Measurements from ENCODE around the gene ATAD3B. TPM values are rescaled to one million over a fixed set of nuclear protein-coding genes. Genes with fewer than 3 reads are reported as not detected.

The ATAD3B gene
- total and polyA plus RNA-seq, 2 of the 13 experiments (the other 11 are each of a cell fraction or from before 2014, with no cell fraction given): 9.6 to 31.1 TPM

DNA sequence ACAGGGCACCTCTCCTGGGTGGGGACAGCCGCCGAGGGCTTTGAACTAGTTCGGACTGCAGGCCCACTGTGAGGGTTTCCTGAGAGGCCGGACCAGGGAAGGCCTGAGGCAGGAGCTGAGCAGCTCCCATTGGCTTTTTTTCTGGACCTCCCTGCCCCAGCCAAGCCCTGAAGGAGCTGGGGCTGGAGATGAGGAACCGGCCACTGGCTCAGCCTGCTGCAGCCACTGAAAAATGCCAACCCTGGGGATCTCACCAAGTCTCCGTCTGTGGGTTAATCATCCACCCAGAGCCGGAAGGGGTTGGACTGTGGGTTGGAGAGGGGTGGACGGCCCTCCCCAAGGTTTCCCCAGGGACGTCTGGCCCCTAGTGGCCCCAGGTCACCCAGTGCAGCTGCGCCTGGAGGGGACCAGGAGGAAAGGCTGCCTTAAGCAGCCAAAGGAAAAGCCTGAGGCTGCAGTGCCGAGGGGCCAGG is 33.6 kb upstream of the ATAD3B start (continued):
- TF ChIP-seq, protein P1, sequence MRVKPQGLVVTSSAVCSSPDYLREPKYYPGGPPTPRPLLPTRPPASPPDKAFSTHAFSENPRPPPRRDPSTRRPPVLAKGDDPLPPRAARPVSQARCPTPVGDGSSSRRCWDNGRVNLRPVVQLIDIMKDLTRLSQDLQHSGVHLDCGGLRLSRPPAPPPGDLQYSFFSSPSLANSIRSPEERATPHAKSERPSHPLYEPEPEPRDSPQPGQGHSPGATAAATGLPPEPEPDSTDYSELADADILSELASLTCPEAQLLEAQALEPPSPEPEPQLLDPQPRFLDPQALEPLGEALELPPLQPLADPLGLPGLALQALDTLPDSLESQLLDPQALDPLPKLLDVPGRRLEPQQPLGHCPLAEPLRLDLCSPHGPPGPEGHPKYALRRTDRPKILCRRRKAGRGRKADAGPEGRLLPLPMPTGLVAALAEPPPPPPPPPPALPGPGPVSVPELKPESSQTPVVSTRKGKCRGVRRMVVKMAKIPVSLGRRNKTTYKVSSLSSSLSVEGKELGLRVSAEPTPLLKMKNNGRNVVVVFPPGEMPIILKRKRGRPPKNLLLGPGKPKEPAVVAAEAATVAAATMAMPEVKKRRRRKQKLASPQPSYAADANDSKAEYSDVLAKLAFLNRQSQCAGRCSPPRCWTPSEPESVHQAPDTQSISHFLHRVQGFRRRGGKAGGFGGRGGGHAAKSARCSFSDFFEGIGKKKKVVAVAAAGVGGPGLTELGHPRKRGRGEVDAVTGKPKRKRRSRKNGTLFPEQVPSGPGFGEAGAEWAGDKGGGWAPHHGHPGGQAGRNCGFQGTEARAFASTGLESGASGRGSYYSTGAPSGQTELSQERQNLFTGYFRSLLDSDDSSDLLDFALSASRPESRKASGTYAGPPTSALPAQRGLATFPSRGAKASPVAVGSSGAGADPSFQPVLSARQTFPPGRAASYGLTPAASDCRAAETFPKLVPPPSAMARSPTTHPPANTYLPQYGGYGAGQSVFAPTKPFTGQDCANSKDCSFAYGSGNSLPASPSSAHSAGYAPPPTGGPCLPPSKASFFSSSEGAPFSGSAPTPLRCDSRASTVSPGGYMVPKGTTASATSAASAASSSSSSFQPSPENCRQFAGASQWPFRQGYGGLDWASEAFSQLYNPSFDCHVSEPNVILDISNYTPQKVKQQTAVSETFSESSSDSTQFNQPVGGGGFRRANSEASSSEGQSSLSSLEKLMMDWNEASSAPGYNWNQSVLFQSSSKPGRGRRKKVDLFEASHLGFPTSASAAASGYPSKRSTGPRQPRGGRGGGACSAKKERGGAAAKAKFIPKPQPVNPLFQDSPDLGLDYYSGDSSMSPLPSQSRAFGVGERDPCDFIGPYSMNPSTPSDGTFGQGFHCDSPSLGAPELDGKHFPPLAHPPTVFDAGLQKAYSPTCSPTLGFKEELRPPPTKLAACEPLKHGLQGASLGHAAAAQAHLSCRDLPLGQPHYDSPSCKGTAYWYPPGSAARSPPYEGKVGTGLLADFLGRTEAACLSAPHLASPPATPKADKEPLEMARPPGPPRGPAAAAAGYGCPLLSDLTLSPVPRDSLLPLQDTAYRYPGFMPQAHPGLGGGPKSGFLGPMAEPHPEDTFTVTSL (CRISPR knock-in tag; IDR thresholded peaks at IDR 0.05; ENCODE audit: borderline replicate concordance): no peak
- no peak for TF ChIP-seq EHMT2 (IDR thresholded peaks at IDR 0.05; ENCODE audit: borderline replicate concordance, low read depth, low read length)
- TF ChIP-seq, protein P2, sequence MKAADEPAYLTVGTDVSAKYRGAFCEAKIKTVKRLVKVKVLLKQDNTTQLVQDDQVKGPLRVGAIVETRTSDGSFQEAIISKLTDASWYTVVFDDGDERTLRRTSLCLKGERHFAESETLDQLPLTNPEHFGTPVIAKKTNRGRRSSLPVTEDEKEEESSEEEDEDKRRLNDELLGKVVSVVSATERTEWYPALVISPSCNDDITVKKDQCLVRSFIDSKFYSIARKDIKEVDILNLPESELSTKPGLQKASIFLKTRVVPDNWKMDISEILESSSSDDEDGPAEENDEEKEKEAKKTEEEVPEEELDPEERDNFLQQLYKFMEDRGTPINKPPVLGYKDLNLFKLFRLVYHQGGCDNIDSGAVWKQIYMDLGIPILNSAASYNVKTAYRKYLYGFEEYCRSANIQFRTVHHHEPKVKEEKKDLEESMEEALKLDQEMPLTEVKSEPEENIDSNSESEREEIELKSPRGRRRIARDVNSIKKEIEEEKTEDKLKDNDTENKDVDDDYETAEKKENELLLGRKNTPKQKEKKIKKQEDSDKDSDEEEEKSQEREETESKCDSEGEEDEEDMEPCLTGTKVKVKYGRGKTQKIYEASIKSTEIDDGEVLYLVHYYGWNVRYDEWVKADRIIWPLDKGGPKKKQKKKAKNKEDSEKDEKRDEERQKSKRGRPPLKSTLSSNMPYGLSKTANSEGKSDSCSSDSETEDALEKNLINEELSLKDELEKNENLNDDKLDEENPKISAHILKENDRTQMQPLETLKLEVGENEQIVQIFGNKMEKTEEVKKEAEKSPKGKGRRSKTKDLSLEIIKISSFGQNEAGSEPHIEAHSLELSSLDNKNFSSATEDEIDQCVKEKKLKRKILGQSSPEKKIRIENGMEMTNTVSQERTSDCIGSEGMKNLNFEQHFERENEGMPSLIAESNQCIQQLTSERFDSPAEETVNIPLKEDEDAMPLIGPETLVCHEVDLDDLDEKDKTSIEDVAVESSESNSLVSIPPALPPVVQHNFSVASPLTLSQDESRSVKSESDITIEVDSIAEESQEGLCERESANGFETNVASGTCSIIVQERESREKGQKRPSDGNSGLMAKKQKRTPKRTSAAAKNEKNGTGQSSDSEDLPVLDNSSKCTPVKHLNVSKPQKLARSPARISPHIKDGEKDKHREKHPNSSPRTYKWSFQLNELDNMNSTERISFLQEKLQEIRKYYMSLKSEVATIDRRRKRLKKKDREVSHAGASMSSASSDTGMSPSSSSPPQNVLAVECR (CRISPR knock-in tag; IDR thresholded peaks at IDR 0.05; ENCODE audit: borderline replicate concordance): peak; percentile 71; the same call in 1 of the 2 replicates
- no peak for TF ChIP-seq NPAS2 (CRISPR knock-in tag; IDR thresholded peaks at IDR 0.05; ENCODE audit: borderline replicate concordance)
- no peak for TF ChIP-seq ZNF564 (CRISPR knock-in tag; IDR thresholded peaks at IDR 0.05)
- TF ChIP-seq, protein P3, sequence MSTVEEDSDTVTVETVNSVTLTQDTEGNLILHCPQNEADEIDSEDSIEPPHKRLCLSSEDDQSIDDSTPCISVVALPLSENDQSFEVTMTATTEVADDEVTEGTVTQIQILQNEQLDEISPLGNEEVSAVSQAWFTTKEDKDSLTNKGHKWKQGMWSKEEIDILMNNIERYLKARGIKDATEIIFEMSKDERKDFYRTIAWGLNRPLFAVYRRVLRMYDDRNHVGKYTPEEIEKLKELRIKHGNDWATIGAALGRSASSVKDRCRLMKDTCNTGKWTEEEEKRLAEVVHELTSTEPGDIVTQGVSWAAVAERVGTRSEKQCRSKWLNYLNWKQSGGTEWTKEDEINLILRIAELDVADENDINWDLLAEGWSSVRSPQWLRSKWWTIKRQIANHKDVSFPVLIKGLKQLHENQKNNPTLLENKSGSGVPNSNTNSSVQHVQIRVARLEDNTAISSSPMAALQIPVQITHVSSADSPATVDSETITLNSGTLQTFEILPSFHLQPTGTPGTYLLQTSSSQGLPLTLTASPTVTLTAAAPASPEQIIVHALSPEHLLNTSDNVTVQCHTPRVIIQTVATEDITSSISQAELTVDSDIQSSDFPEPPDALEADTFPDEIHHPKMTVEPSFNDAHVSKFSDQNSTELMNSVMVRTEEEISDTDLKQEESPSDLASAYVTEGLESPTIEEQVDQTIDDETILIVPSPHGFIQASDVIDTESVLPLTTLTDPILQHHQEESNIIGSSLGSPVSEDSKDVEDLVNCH (CRISPR knock-in tag; IDR thresholded peaks at IDR 0.05): no peak
- TF ChIP-seq, protein P4, sequence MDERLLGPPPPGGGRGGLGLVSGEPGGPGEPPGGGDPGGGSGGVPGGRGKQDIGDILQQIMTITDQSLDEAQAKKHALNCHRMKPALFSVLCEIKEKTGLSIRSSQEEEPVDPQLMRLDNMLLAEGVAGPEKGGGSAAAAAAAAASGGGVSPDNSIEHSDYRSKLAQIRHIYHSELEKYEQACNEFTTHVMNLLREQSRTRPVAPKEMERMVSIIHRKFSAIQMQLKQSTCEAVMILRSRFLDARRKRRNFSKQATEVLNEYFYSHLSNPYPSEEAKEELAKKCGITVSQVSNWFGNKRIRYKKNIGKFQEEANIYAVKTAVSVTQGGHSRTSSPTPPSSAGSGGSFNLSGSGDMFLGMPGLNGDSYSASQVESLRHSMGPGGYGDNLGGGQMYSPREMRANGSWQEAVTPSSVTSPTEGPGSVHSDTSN (CRISPR knock-in tag; IDR thresholded peaks at IDR 0.05): no peak
- 0 out of 2 replicates have a peak, but pooled peaks have one; percentile 19 for TF ChIP-seq PPARG (CRISPR knock-in tag; conservative IDR thresholded peaks at IDR 0.05)
- TF ChIP-seq TBX2 (CRISPR knock-in tag; IDR thresholded peaks at IDR 0.05; ENCODE audit: borderline replicate concordance): peak; percentile 69; the same call in 1 of the 2 replicates
- TF ChIP-seq ZFX (CRISPR knock-in tag; IDR thresholded peaks at IDR 0.05; ENCODE audit: low read depth): 0 out of 2 replicates have a peak, but pooled peaks have one; percentile 42
- TF ChIP-seq JUN (CRISPR knock-in tag; IDR thresholded peaks at IDR 0.05): no peak
- no peak for TF ChIP-seq ZNF260 (CRISPR knock-in tag; IDR thresholded peaks at IDR 0.05; ENCODE audit: borderline replicate concordance, low read depth)
- TF ChIP-seq, protein P5, sequence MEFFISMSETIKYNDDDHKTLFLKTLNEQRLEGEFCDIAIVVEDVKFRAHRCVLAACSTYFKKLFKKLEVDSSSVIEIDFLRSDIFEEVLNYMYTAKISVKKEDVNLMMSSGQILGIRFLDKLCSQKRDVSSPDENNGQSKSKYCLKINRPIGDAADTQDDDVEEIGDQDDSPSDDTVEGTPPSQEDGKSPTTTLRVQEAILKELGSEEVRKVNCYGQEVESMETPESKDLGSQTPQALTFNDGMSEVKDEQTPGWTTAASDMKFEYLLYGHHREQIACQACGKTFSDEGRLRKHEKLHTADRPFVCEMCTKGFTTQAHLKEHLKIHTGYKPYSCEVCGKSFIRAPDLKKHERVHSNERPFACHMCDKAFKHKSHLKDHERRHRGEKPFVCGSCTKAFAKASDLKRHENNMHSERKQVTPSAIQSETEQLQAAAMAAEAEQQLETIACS (CRISPR knock-in tag; IDR thresholded peaks at IDR 0.05): 0 out of 2 replicates have a peak, but pooled peaks have one; percentile 31
